ENCODE results near the gene CCDC47.

DNA sequence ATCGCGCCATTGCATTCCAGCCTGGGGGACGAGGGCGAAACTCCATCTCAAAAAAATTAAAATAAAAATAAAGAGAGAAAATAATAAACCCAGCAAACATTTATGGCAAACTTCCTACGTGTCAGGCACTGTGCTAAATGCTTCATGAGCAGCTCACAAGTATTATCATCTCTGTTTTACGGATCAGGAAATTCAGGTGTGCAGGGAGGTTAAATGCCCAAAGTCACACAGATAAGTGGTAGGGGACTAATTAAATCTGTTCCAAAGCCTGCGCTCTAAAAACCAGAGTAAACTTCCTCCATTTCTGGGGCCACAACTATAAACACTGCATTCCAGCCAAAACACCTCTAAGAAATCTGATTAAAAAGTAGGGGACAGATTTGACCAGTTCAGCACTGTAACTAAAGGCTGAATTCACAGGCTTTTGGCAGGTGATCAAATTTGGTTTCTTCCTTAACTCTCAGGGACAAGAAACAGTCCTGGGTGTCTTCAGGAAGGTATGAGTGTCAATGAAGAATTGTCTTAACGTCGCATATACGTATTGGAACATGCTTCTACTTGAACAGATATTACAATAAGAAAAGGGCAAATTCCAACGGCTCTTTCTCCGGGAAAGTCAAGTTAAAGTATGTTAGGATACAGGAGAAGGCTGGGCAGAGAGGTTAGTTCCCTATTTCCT lies 32.8 kb downstream of the CCDC47 start:
- no peak for TF ChIP-seq ZBTB33 (IDR thresholded peaks at IDR 0.05; ENCODE audit: extremely low read depth, insufficient replicate concordance, low read length)
- TF ChIP-seq CTCF (IDR thresholded peaks at IDR 0.05 in 2 of 3, conservative IDR thresholded peaks at IDR 0.05 in 1 of 3; ENCODE audit: borderline replicate concordance in 1 of 3, insufficient read depth in 1 of 3, low read depth in 2 of 3, low read length in 2 of 3), result no peak
- TF ChIP-seq FOSL1 (IDR thresholded peaks at IDR 0.05; ENCODE audit: low read depth), result no peak
